Neural progenitor cell (in vitro differentiated cells): ENCODE data around the gene PEX14.

Experiments
- EZH2 ChIP-seq: fragments of 200-600 bp; sonication (generic); IDR thresholded peaks from 2 replicates; pipeline ENCODE4 v1.6.1; 2017; ENCODE audit warnings: antibody characterized with exemption, mild to moderate bottlenecking, moderate library complexity
- EZH2phosphoT487 ChIP-seq: fragments of 200-600 bp; sonication (generic); IDR thresholded peaks from 2 replicates; pipeline ENCODE4 v1.6.1; 2017; ENCODE audit warnings: antibody characterized with exemption
- TF ChIP-seq, protein P1 (sequence below): fragments of 200-600 bp; sonication (generic); IDR thresholded peaks from 2 replicates; pipeline ENCODE4 v1.5.1; 2017; ENCODE audit warnings: antibody characterized with exemption, mild to moderate bottlenecking

DNA sequence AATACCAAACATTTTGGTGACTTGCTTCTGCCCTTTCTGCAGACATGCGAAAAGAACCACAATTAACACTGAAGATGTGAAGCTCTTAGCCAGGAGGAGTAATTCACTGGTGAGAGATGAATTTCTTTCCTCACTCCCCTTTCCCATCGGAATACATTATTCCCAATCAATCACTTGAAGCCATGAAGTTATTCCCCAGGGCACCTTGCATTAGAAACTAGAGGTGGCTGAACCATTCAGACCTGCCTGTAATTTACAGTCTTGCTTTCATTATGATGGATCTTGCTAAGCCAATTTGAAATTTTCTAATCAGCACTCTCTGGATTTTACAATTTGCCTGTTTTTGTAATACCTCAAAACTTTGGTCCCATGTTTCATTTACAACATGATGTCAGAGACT lies 34.4 kb upstream of the PEX14 start:
- TF ChIP-seq, protein P1, sequence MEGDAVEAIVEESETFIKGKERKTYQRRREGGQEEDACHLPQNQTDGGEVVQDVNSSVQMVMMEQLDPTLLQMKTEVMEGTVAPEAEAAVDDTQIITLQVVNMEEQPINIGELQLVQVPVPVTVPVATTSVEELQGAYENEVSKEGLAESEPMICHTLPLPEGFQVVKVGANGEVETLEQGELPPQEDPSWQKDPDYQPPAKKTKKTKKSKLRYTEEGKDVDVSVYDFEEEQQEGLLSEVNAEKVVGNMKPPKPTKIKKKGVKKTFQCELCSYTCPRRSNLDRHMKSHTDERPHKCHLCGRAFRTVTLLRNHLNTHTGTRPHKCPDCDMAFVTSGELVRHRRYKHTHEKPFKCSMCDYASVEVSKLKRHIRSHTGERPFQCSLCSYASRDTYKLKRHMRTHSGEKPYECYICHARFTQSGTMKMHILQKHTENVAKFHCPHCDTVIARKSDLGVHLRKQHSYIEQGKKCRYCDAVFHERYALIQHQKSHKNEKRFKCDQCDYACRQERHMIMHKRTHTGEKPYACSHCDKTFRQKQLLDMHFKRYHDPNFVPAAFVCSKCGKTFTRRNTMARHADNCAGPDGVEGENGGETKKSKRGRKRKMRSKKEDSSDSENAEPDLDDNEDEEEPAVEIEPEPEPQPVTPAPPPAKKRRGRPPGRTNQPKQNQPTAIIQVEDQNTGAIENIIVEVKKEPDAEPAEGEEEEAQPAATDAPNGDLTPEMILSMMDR = no peak
- TF ChIP-seq EZH2phosphoT487 (no peak), EZH2 (no peak)
